Measurements from ENCODE around the gene KCNAB1. TPM values are rescaled to one million over a fixed set of nuclear protein-coding genes. Genes with fewer than 3 reads are reported as not detected.

Gene KCNAB1
- total RNA-seq, 2 donors from 2014 or later, result 0.26 TPM; not detected in 1

GRCh38 chr3:156418428-156418827 lies 298.1 kb downstream of the KCNAB1 start:
- Mint-ChIP-seq H3K27me3 (peaks cover 15% of the 10 kb centered on the region), H3K4me1 (no peaks in the 10 kb centered on the region), H3K4me3 (no peak overlapping the region), H3K36me3 (ENCODE audit: low read depth) (peaks cover 4% of the 10 kb centered on the region), H3K27ac (no peak overlapping the region)
- H3K9me3 ChIP-seq (ENCODE audit: control insufficient read depth, low read length, poor library complexity, severe bottlenecking), result peaks cover 2% of the 10 kb centered on the region
- no peak for DNase-seq
- no peak for ATAC-seq

DNA sequence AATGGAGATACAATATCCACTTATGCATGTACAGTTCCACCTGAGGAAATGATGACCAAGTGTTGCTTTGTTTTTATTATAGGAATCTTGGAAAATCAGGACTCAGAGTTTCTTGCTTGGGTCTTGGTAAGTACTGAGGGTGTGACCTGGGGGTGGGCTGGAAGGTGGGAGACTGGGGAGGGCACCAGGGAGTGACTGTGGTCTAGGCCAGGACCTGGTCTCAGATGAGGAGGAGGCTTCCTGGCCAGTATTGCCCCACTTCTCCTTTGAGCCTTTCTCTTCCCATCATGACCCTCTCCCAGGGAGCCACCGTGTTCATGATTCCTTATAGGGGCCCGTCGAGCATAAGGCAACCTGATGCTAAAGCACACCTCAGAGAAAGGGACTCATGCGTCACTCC lies 301.2 kb downstream of the KCNAB1 start:
- Mint-ChIP-seq H3K27me3 (peaks cover 4% of the 10 kb centered on the region), H3K4me1 (no peaks in the 10 kb centered on the region), H3K36me3 (ENCODE audit: low read depth) (no peaks in the 10 kb centered on the region), H3K27ac (no peak overlapping the region), H3K4me3 (no peak overlapping the region)
- no peak for DNase-seq
- ATAC-seq, result no peak
- H3K9me3 ChIP-seq (ENCODE audit: control insufficient read depth, low read length, poor library complexity, severe bottlenecking), result no peaks in the 10 kb centered on the region

- no peak overlapping the region for H3K4me3 Mint-ChIP-seq
- H3K36me3 Mint-ChIP-seq (ENCODE audit: low read depth), result no peaks in the 10 kb centered on the region
- no peaks in the 10 kb centered on the region for H3K4me1 Mint-ChIP-seq
- DNase-seq (no peak), ATAC-seq (no peak)
- peaks cover 8% of the 10 kb centered on the region for H3K27me3 Mint-ChIP-seq
- no peak overlapping the region for H3K27ac Mint-ChIP-seq
- no peaks in the 10 kb centered on the region for H3K9me3 ChIP-seq (ENCODE audit: control insufficient read depth, low read length, poor library complexity, severe bottlenecking)
These were observed 304.4 kb downstream of the KCNAB1 start for GRCh38 chr3:156424758-156425157.

DNA sequence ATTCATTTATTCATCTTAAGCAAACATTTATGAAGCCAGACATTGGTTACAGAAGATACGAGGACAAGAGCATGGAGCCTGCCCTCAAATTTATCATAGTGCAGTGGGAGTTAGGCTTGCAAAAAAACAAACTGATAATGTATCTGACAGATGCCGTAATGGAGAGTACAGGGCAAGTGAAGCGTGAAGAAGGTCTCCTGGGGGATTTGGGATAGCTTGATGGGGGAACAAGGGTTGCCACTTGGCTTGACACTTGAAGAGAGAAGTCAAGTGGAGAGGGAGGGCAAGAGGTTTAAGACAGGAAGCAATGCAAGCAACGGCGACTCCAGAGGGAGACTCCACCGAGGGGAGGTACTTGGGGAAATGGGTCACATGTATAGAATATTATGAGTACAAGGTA lies 305.3 kb downstream of the KCNAB1 start:
- ATAC-seq (no peak), DNase-seq (no peak)
- no peaks in the 10 kb centered on the region for H3K36me3 Mint-ChIP-seq (ENCODE audit: low read depth)
- no peaks in the 10 kb centered on the region for H3K4me1 Mint-ChIP-seq
- peaks cover 4% of the 10 kb centered on the region for H3K27me3 Mint-ChIP-seq
- H3K4me3 Mint-ChIP-seq, result no peak overlapping the region
- no peak overlapping the region for H3K27ac Mint-ChIP-seq
- no peaks in the 10 kb centered on the region for H3K9me3 ChIP-seq (ENCODE audit: control insufficient read depth, low read length, poor library complexity, severe bottlenecking)

GRCh38 chr3:156429125-156429524 lies 308.7 kb downstream of the KCNAB1 start:
- DNase-seq (no peak), ATAC-seq (no peak)
- Mint-ChIP-seq H3K27ac (no peak overlapping the region), H3K4me1 (no peaks in the 10 kb centered on the region), H3K4me3 (no peak overlapping the region), H3K27me3 (peaks cover 21% of the 10 kb centered on the region), H3K36me3 (ENCODE audit: low read depth) (no peaks in the 10 kb centered on the region)
- no peaks in the 10 kb centered on the region for H3K9me3 ChIP-seq (ENCODE audit: control insufficient read depth, low read length, poor library complexity, severe bottlenecking)

GRCh38 chr3:156431334-156432124 lies 311.2 kb downstream of the KCNAB1 start:
- Mint-ChIP-seq H3K27ac (no peak overlapping the region), H3K36me3 (ENCODE audit: low read depth) (no peaks in the 10 kb centered on the region), H3K4me1 (peaks cover 9% of the 10 kb centered on the region), H3K27me3 (peaks cover 31% of the 10 kb centered on the region), H3K4me3 (no peak overlapping the region)
- DNase-seq, result no peak
- no peak for ATAC-seq
- no peaks in the 10 kb centered on the region for H3K9me3 ChIP-seq (ENCODE audit: control insufficient read depth, low read length, poor library complexity, severe bottlenecking)

- H3K27ac Mint-ChIP-seq, result no peak overlapping the region
- no peak overlapping the region for H3K4me3 Mint-ChIP-seq
- no peak for DNase-seq
- no peaks in the 10 kb centered on the region for H3K36me3 Mint-ChIP-seq (ENCODE audit: low read depth)
- peaks cover 36% of the 10 kb centered on the region for H3K27me3 Mint-ChIP-seq
- peaks cover 9% of the 10 kb centered on the region for H3K4me1 Mint-ChIP-seq
- H3K9me3 ChIP-seq (ENCODE audit: control insufficient read depth, low read length, poor library complexity, severe bottlenecking), result no peaks in the 10 kb centered on the region
- ATAC-seq, result no peak
These were observed 312.2 kb downstream of the KCNAB1 start for GRCh38 chr3:156432563-156432962.

DNA sequence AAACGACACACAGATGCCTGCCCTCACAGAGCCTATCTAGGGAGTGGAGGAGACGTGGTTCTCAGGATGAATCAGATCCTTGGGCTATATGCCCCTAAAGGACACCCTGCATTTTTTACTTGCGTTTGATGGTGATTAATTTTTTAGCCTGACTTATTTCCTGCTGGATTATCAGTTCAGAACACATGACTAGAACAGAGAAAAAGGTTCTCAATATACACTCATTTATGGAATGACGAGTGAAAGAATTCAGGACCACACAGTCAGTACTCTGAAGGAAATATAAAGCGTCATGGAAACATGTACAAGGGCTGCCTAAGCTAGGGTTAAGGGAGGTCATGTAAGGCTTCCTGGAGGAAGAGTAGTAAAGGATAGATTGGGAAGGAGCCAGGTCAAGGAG lies 312.8 kb downstream of the KCNAB1 start:
- no peaks in the 10 kb centered on the region for H3K9me3 ChIP-seq (ENCODE audit: control insufficient read depth, low read length, poor library complexity, severe bottlenecking)
- H3K36me3 Mint-ChIP-seq (ENCODE audit: low read depth), result no peaks in the 10 kb centered on the region
- H3K27ac Mint-ChIP-seq, result no peak overlapping the region
- H3K27me3 Mint-ChIP-seq, result peaks cover 40% of the 10 kb centered on the region
- DNase-seq, result no peak
- H3K4me3 Mint-ChIP-seq, result no peak overlapping the region
- ATAC-seq, result no peak
- H3K4me1 Mint-ChIP-seq, result peaks cover 9% of the 10 kb centered on the region

GRCh38 chr3:156433910-156434309 lies 313.5 kb downstream of the KCNAB1 start:
- peaks cover 9% of the 10 kb centered on the region for H3K4me1 Mint-ChIP-seq
- DNase-seq (no peak), ATAC-seq (no peak)
- H3K4me3 Mint-ChIP-seq, result no peak overlapping the region
- H3K36me3 Mint-ChIP-seq (ENCODE audit: low read depth), result no peaks in the 10 kb centered on the region
- H3K9me3 ChIP-seq (ENCODE audit: control insufficient read depth, low read length, poor library complexity, severe bottlenecking), result no peaks in the 10 kb centered on the region
- H3K27ac Mint-ChIP-seq, result no peak overlapping the region
- peaks cover 41% of the 10 kb centered on the region for H3K27me3 Mint-ChIP-seq

GRCh38 chr3:156434921-156435320 lies 314.5 kb downstream of the KCNAB1 start:
- no peak for DNase-seq
- ATAC-seq, result no peak
- no peak overlapping the region for H3K27ac Mint-ChIP-seq
- peaks cover 9% of the 10 kb centered on the region for H3K4me1 Mint-ChIP-seq
- H3K27me3 Mint-ChIP-seq, result peaks cover 45% of the 10 kb centered on the region
- H3K4me3 Mint-ChIP-seq, result no peak overlapping the region
- no peaks in the 10 kb centered on the region for H3K9me3 ChIP-seq (ENCODE audit: control insufficient read depth, low read length, poor library complexity, severe bottlenecking)
- no peaks in the 10 kb centered on the region for H3K36me3 Mint-ChIP-seq (ENCODE audit: low read depth)

DNA sequence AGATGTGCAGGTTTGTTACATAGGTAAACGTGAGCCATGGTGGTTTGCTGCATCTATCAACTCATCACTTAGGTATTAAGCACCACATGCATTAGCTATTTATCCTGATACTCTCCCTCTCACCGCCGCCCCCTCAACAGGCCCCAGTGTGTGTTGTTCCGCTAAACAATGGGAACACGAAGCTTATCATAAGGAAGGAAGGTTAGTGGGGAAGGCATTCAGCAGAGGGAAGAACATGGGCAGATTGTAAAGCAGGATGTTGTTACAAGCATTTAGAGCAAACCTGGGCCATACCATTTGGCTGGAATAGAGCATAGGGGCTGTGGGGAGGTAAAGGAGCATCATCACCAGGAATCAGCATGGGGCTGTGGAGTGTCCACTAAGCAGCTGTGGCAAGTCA lies 322.7 kb downstream of the KCNAB1 start:
- no peak overlapping the region for H3K4me3 Mint-ChIP-seq
- H3K27ac Mint-ChIP-seq, result no peak overlapping the region
- DNase-seq, result no peak
- ATAC-seq, result no peak
- H3K9me3 ChIP-seq (ENCODE audit: control insufficient read depth, low read length, poor library complexity, severe bottlenecking), result no peaks in the 10 kb centered on the region
- H3K27me3 Mint-ChIP-seq, result peaks cover 53% of the 10 kb centered on the region
- no peaks in the 10 kb centered on the region for H3K4me1 Mint-ChIP-seq
- H3K36me3 Mint-ChIP-seq (ENCODE audit: low read depth), result peaks cover 2% of the 10 kb centered on the region

GRCh38 chr3:156445117-156446090 lies 325.0 kb downstream of the KCNAB1 start:
- Mint-ChIP-seq H3K4me3 (no peak overlapping the region), H3K27ac (no peak overlapping the region), H3K27me3 (peaks cover 41% of the 10 kb centered on the region), H3K4me1 (no peaks in the 10 kb centered on the region), H3K36me3 (ENCODE audit: low read depth) (peaks cover 2% of the 10 kb centered on the region)
- no peaks in the 10 kb centered on the region for H3K9me3 ChIP-seq (ENCODE audit: control insufficient read depth, low read length, poor library complexity, severe bottlenecking)
- no peak for ATAC-seq
- no peak for DNase-seq

GRCh38 chr3:156448300-156448699 lies 327.9 kb downstream of the KCNAB1 start:
- Mint-ChIP-seq H3K4me1 (no peaks in the 10 kb centered on the region), H3K27ac (no peak overlapping the region), H3K27me3 (peaks cover 41% of the 10 kb centered on the region), H3K4me3 (no peak overlapping the region), H3K36me3 (ENCODE audit: low read depth) (no peaks in the 10 kb centered on the region)
- DNase-seq (peak in 1 of 3 donors; percentile 9), ATAC-seq (peak; percentile 62)
- no peaks in the 10 kb centered on the region for H3K9me3 ChIP-seq (ENCODE audit: control insufficient read depth, low read length, poor library complexity, severe bottlenecking)
